ENCODE measurements around the gene ALS2. TPM values are rescaled to one million over a fixed set of nuclear protein-coding genes. Genes with fewer than 3 reads are reported as not detected.

Gene ALS2
- total RNA-seq, 2 experiments from 2014 or later, result 7.0 to 7.2 TPM

DNA sequence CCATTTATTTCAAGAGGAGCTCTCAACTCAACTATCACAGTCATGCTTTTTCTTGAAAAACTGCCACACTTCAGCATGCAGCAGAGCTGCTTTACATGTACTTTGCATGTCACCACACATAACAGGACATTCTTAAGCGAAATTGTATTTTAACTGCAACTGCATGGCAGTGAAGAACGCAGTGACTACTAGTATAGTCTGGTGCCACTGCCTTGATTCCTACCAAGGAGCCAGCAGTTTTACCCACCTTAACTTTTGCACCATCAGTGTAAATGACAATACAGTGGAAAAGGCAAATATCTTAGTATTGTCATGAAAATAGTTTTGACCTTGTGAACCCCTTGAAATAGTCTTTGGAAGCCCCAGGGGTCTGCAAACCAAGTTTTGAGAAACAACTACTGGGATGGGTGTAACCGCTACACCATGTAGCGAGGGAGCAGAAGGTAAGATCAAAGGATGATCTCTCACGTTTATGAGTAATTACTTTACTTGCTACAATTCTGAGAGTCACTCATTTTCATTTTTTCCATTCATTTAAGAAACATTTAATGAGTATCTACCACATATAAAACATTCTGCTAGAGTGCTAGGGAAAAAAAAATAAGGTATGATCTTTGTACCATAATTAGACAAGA, 50.0 kb downstream of the ALS2 start:
- Histone ChIP-seq H3K4me1 (ENCODE audit: insufficient read depth, low read length) (no peaks in the 10 kb centered on the region), H3K4me3 (ENCODE audit: low read length) (no peak overlapping the region), H3K27ac (ENCODE audit: low read depth in 1 of 2, low read length in 2 of 2) (no peak overlapping the region), H3K9me3 (ENCODE audit: control insufficient read depth in 1 of 2, insufficient read depth in 1 of 2, low read length in 2 of 2) (no peaks in the 10 kb centered on the region), H3K27me3 (ENCODE audit: control insufficient read depth in 1 of 2, insufficient read depth in 2 of 2, low read length in 2 of 2) (no peaks in the 10 kb centered on the region), H3K36me3 (ENCODE audit: insufficient read depth, low read length) (peaks cover 21% of the 10 kb centered on the region)
- Mint-ChIP-seq H3K27ac (no peak overlapping the region), H3K4me1 (ENCODE audit: low read depth) (no peaks in the 10 kb centered on the region), H3K4me3 (no peak overlapping the region), H3K9me3 (no peaks in the 10 kb centered on the region), H3K36me3 (ENCODE audit: low read depth) (peaks cover 44% of the 10 kb centered on the region), H3K27me3 (no peaks in the 10 kb centered on the region)
- intact Hi-C loops (cut with DNase I, micrococcal nuclease), result no loop called here
- DNase-seq (no peak), ATAC-seq (ENCODE audit: poor library complexity) (no peak)
- POLR2A ChIA-PET, result no interaction called here
- TF ChIP-seq, protein P1, sequence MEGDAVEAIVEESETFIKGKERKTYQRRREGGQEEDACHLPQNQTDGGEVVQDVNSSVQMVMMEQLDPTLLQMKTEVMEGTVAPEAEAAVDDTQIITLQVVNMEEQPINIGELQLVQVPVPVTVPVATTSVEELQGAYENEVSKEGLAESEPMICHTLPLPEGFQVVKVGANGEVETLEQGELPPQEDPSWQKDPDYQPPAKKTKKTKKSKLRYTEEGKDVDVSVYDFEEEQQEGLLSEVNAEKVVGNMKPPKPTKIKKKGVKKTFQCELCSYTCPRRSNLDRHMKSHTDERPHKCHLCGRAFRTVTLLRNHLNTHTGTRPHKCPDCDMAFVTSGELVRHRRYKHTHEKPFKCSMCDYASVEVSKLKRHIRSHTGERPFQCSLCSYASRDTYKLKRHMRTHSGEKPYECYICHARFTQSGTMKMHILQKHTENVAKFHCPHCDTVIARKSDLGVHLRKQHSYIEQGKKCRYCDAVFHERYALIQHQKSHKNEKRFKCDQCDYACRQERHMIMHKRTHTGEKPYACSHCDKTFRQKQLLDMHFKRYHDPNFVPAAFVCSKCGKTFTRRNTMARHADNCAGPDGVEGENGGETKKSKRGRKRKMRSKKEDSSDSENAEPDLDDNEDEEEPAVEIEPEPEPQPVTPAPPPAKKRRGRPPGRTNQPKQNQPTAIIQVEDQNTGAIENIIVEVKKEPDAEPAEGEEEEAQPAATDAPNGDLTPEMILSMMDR (IDR thresholded peaks at IDR 0.05), result no peak
- CTCF ChIA-PET, result no interaction called here

DNA sequence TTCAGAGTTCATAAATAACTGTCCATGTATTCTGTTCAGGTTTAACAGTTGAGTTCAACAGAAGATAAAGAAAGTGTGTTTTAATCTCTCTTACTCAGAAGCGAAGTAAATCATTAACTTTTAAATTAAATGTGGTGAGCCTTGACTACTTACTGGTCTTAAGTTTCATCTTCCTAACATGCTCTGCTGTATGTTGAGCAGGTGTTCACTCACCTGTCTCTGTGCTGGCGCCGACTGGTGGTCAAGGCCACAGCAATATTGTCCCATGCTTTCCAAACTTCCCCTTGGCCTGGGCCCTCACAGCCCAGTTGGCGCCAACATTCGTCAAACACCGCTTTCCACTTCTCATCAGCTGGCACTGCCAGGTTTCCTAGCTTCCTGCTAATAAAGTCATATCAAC, 65.3 kb downstream of the ALS2 start:
- Histone ChIP-seq H3K9me3 (ENCODE audit: control insufficient read depth in 1 of 2, insufficient read depth in 1 of 2, low read length in 2 of 2) (peaks cover 3 to 5% of the 10 kb centered on the region in 2 experiments), H3K27ac (ENCODE audit: low read depth in 1 of 2, low read length in 2 of 2) (no peak overlapping the region), H3K4me3 (ENCODE audit: low read length) (no peak overlapping the region), H3K27me3 (ENCODE audit: control insufficient read depth in 1 of 2, insufficient read depth in 2 of 2, low read length in 2 of 2) (no peaks in the 10 kb centered on the region), H3K36me3 (ENCODE audit: insufficient read depth, low read length) (peaks cover 31% of the 10 kb centered on the region), H3K4me1 (ENCODE audit: insufficient read depth, low read length) (no peaks in the 10 kb centered on the region)
- CTCF ChIA-PET, result no interaction called here
- intact Hi-C loops (cut with DNase I, micrococcal nuclease), result no loop called here
- Mint-ChIP-seq H3K27me3 (no peaks in the 10 kb centered on the region), H3K36me3 (ENCODE audit: low read depth) (peaks cover 69% of the 10 kb centered on the region), H3K4me3 (no peak overlapping the region), H3K27ac (no peak overlapping the region), H3K9me3 (no peaks in the 10 kb centered on the region), H3K4me1 (ENCODE audit: low read depth) (no peaks in the 10 kb centered on the region)
- POLR2A ChIA-PET, result no interaction called here
- ATAC-seq (ENCODE audit: poor library complexity) (no peak), DNase-seq (no peak)
- TF ChIP-seq, protein P1 (IDR thresholded peaks at IDR 0.05), result no peak

DNA sequence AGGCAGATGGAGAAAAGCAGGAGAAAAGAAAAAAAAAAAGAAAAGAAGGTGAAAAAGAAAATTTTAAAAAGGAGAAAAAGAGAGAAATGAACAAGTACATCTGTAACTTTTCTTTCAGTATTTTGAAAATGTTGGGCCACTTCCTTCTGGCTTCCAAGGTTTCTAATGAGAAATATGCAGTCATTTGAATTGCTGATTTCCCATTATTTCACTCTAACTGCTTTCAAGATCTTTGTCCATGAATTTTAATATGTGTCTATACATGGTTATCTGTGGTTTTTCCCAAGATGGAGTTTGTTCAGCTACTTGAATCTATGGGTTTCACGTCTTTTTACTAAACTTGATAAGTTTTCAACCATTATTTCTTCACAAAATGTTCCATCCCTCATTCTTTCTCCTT, 68.0 kb downstream of the ALS2 start:
- Histone ChIP-seq H3K4me1 (ENCODE audit: insufficient read depth, low read length) (no peaks in the 10 kb centered on the region), H3K9me3 (ENCODE audit: control insufficient read depth in 1 of 2, insufficient read depth in 1 of 2, low read length in 2 of 2) (no peaks in the 10 kb centered on the region), H3K27me3 (ENCODE audit: control insufficient read depth in 1 of 2, insufficient read depth in 2 of 2, low read length in 2 of 2) (no peaks in the 10 kb centered on the region), H3K4me3 (ENCODE audit: low read length) (no peak overlapping the region), H3K27ac (ENCODE audit: low read depth in 1 of 2, low read length in 2 of 2) (no peak overlapping the region), H3K36me3 (ENCODE audit: insufficient read depth, low read length) (peaks cover 31% of the 10 kb centered on the region)
- Mint-ChIP-seq H3K4me1 (ENCODE audit: low read depth) (peaks cover 2% of the 10 kb centered on the region), H3K4me3 (no peak overlapping the region), H3K27ac (no peak overlapping the region), H3K36me3 (ENCODE audit: low read depth) (peaks cover 71% of the 10 kb centered on the region), H3K9me3 (no peaks in the 10 kb centered on the region), H3K27me3 (no peaks in the 10 kb centered on the region)
- POLR2A ChIA-PET, result no interaction called here
- intact Hi-C loops (cut with DNase I, micrococcal nuclease), result no loop called here
- CTCF ChIA-PET, result interaction anchor here (0.7 kb wide), 1 partner anchor 74 kb away, joined by 3 read pairs; no protein-coding TSS in a partner anchor
- TF ChIP-seq, protein P1 (IDR thresholded peaks at IDR 0.05), result no peak
- ATAC-seq (ENCODE audit: poor library complexity) (no peak), DNase-seq (no peak)

Measured in CD4-positive, alpha-beta T cell (primary cell).